GM23248 (cell line): Measurements from ENCODE around the gene PCDHGA8.

Source experiments
- EZH2 ChIP-seq: fragments of 200-600 bp; sonication (generic); IDR thresholded peaks from 2 replicates; pipeline ENCODE4 v1.6.1; 2018; ENCODE audit warnings: antibody characterized with exemption, mild to moderate bottlenecking; ENCODE audit not compliant: insufficient read depth, poor library complexity, severe bottlenecking
- EZH2phosphoT487 ChIP-seq: fragments of 200-600 bp; sonication (generic); IDR thresholded peaks from 2 replicates; pipeline ENCODE4 v1.6.1; 2018; ENCODE audit warnings: antibody characterized with exemption, moderate library complexity, mild to moderate bottlenecking, low read depth; ENCODE audit not compliant: insufficient read depth

DNA sequence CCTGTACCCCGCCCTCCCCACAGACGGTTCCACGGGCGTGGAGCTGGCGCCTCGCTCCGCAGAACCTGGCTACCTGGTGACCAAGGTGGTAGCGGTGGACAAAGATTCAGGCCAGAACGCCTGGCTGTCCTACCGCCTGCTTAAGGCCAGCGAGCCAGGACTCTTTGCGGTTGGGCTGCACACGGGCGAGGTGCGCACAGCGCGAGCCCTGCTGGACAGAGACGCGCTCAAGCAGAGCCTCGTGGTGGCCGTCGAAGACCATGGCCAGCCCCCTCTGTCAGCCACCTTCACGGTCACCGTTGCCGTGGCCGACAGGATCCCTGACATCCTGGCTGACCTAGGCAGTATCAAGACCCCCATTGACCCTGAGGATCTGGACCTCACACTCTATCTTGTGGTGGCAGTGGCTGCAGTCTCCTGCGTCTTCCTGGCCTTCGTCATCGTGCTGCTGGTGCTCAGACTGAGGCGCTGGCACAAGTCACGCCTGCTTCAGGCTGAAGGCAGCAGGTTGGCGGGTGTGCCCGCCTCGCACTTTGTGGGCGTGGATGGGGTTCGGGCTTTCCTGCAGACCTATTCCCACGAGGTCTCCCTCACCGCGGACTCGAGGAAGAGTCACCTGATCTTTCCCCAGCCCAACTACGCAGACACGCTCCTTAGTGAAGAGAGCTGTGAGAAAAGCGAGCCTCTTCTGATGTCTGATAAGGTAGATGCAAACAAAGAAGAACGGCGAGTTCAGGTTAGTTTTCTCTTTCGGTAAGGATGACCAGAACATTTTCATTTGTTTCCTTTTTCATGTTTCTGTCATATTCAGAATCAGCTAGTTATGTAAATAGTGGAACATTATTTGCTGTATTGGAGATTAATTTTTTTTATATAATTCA, 26.2 kb upstream of the PCDHGA8 start:
- no peak for TF ChIP-seq EZH2
- no peak for TF ChIP-seq EZH2phosphoT487
